Activated T-helper 9 cell treated with anti-CD3 and anti-CD28 coated beads, Interleukin-2, amount 50 U/mL, for 16 hours (primary cell): ENCODE results near the gene AQP1.

Experiments used
- DNase-seq: peaks from one replicate; pipeline ENCODE4 v3.0.0-alpha.2; 2020; ENCODE audit warnings: low read depth

The AQP1 gene

DNA sequence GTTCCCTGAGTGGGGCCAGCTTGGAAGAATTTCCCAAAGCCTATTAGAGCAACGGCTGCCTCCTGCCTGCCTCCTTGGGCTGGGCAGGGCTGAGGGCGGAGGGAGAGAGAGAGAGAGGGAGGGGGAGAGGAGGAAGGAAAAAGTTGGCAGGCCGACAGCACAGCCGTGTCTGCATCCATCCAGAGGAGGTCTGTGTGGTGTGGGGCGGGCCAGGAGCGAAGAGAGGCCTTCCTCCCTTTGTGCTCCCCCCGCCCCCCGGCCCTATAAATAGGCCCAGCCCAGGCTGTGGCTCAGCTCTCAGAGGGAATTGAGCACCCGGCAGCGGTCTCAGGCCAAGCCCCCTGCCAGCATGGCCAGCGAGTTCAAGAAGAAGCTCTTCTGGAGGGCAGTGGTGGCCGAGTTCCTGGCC is at the start of gene AQP1:
AQP1 (plus strand) TSS at position 293 of the 409 bp plus-strand sequence; CDS start at position 350, 57 bp downstream.
- DNase-seq: no peak

DNA sequence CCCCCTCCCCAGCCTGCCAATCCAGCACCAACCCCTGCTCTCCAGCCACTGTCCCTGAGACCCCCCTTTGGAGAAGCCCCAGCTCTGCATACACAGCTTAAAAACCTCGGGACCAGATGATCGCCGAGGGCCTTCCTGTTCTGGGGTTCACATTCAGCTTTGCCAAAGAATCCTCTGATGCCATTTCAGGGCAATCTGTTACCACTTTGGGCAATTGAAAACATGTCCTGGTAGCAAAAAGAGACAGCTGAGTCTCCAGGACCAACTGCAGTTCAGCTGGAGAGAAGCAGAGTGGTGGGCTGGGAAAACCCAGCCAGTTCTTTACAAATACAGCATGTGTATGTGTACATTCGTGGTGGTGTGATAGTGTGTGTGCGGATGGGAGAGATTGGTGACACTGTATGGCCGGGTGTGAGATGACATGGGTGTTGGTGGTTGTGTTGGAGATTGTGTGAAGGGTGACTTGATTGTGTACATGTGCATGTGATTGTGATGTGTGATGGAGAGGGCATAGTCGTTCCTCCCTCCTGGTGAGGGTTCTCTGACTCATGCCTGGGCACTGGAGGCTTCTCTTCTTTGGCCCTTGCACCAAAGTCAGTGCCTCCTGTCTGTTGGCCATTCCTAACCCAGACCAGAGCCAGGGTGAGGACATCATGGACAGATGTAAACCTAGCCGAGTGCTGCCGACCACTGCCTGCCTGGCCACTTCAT is 48.5 kb upstream of the AQP1 start:
- DNase-seq: no peak

DNA sequence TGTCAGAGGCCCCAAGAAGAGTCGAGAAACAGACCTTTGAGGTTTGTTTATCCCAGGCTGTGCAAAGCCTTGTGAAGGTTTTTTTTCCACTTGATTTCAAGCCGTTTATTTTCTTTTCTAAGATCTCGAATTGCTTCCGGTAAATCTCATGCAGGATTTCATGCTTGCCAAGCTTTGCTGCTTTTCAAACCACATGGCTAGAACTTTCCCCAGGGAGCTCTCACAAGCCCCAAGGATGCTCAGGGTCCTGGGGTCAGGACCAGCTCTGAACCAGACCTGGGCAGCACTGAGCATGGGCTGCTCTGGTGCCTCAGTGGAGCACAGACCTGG is 48.0 kb upstream of the AQP1 start:
- DNase-seq: no peak

GRCh38 chr7:30864101-30864500 is 47.6 kb upstream of the AQP1 start:
- no peak for DNase-seq

- DNase-seq: no peak
Measured at GRCh38 chr7:30865076-30865475, 46.6 kb upstream of the AQP1 start.

- DNase-seq: no peak
Measured at GRCh38 chr7:30865821-30866220, 45.8 kb upstream of the AQP1 start.

DNA sequence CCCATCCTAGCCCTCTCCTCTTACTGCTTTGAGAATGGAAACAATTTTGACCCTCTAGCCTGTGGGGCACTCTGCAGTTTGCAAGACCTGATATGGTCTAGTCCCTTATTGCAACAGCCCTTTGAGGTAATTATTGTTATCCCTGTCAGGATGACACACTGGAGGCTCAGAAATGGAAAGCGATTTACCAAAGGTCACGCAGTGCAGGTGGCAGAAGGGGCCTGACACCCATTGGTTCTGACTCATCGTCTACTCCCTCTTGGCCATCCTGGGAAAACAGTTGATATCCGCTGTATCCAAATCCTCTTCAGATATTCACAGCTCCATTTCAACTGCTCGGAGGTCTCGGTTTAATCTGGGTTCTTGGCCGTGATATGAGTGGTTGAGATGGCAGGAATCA is 44.7 kb upstream of the AQP1 start:
- no peak for DNase-seq

DNA sequence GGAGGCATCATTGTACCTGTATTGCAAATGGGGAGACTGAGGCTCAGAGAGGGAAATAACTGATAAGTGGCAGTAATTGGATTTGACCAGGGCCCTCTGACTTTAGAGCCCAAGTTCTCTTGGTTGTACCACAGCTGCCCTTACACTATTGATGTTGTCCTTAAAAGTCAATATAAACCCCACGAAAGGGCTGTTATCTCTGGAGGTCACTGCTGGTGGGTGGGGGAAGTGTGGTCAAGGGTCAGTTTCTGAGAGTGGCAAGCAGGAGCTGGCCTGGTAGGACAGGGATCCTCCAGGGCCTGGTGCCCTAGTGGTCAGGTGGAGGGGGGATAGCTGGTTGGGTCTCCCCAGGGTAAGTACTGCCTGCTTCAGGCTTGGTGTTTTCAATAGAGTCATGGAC is 44.2 kb upstream of the AQP1 start:
- no peak for DNase-seq

DNA sequence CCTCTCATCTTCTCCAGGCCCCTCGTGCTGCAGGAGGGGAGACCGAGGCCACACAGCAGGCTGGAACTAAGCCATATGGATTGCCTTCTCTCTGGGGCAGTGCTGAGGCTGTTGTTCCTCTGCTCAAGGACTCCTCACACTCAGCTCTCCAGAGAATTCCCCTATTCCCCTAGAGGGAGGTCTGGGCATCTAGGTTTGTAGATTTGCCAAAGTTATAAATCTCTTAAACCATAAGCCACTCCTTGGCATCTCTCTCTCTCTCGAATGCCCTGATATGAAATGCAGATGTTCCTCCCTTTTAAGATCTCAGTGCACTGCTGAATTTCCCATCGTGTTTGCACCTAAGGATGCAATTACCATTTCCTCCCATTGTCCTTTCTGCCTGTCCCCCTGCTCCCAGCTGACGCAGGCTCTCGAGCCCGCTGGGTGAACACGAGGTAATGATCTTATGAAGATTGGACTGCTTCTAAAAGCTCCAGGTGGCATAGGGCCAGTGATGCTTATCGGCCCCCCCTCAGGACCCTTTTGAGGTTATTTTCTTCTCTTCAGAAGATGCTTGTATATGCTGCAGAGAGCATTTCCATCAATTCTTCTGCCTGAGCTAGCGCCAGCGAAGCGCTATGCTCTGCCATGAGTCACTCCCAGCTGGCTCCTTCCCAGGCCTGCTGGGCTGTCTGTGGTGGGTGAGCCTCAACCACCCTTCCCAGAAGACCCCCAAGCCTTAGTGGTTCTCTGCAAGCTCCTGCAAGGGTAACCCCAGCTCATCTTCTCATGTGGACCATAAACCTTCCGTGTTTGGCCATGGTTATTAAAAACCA is 41.6 kb upstream of the AQP1 start:
- DNase-seq: no peak

GRCh38 chr7:30870821-30871518 is 40.7 kb upstream of the AQP1 start:
- DNase-seq: no peak

GRCh38 chr7:30871655-30872054 is 40.0 kb upstream of the AQP1 start:
- no peak for DNase-seq

GRCh38 chr7:30873207-30873606 is 38.4 kb upstream of the AQP1 start:
- DNase-seq: no peak

DNA sequence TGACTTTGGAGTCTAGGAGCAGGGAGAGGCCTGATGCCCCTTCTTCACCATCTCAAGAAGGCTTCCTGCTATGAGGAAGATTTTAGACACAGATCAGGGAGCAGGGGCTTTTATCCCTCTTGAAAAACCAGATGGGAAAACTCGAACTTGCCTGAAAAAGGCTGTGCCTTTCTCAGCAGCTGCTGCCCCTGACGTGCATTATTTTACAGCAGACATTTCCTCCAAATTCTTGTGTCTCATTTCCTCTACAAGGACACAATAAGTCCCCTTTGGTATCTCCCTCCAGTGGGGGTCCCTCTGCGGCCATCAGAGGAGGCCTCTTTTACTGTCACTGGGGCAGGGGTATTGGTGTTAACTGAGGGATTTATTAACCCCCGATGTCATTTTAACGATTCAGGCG is 38.0 kb upstream of the AQP1 start:
- DNase-seq: no peak

DNA sequence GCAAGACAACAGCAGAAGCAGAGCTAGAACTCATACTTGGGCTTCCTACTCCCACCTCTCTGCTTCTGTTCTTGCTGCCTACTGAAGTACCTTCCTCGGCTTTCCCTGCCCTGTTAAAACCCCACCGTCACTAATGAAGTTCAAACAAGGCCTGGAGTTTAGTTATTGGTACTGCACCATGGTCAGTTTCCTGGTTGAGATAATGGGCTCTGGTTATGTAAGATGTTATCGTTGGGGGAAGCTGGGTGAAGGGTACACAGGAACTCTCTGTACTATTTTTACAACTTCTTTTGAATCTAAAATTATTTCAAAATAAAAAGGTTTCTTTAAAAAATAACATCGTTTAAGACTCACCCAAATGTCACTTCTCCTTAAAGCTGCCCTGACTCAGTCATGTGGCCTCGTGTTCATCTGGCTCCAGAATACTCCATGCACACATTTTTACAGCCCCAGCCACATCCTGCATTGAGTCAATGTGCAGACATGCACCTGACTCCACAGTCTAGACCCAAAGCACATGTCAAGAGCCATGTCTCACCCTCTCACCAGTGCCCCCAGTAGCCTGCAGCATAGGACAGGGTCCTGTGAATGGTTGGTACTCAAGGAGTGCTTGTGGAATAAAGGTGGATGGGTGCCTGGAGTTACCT is 36.9 kb upstream of the AQP1 start:
- no peak for DNase-seq

DNA sequence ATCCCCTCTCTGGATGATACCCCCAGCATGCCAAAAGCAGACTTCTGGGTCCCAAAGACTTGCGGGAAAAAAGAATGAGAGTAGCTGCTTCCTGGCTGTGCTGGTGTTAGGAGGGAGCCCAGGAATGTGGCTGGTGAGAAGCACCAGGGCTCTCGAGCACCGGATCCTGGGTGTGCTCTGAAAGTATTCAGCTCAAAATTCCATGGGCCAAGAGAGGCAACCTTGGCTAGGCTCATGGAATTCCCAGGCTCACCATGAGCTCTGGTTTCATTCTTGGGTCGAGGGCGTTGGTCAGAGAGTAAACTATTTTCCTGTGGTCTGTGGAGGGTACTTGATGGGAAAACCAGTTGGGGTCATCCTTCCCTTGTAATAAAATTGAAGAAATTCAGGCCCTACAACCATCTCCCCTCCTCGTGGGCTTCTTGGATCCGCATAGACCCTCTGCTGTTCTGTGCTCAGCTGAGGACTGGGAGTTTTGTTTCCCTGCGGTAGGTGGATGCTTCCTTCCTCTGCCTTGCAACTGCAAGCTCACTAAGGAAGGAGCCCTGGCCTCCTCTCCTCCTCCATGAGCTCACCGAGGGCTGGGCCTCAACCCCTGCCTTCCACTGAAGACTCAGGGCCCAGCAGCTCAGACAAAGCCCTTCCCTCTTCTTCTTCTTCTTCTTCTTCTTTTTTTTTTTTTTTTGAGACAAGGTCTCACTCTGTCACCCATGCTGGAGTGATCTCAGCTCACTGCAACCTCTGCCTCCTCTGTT is 34.5 kb upstream of the AQP1 start:
- DNase-seq: no peak

DNA sequence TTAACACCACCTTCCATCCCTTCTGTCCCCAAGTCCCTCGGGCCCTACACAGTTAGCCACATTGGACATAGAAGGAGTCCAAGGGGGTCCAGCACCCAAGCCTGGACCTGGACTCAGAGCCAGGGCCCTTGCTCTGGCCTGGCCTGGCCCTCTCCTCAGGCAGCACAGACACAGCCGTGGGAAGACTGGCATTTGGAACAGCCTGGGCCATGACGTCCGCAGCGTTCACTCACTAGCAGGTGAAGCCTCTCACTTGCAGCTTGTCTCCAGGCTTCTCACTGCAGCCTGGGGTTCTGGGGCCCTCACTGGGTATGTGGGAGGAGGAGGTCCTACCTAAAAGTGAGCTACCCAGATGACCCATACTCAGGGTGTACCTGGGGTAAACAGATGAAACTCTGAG is 33.7 kb upstream of the AQP1 start:
- DNase-seq: no peak

- DNase-seq: no peak
Measured at GRCh38 chr7:30879139-30880124, 32.2 kb upstream of the AQP1 start.

DNA sequence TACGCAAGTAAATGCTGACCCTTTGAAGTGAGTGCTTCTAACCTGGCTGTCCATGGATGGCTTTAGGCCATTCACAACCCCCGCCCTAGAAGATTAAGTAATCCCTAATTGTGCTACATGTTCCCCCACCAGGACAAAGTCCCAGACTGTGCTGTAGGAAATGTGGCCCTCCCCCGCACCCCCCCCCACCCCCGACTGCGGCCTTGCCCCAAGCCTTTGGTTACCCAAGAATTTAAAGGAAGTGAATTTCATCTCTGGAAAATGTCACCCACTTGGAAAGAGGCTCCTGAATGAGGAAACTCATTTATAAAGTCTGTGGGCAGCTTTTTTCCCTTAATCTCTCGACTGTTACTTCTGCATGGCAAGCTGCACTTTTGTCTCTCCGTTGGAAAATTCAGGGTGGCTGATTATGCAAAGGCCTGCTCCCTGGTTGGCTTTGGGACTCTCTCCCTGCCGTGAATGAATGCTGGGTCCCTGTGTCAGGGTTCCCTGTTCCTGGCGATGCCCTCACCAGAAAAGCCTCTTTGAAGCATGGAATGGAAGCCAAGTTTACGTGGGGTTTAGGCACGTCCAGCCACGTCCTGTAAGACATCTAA is 31.4 kb upstream of the AQP1 start:
- DNase-seq: no peak

- no peak for DNase-seq
Measured at GRCh38 chr7:30880941-30881340, 30.7 kb upstream of the AQP1 start.

GRCh38 chr7:30881448-30881847 is 30.2 kb upstream of the AQP1 start:
- no peak for DNase-seq
